RWPE2 (cell line): ENCODE measurements around the gene FMNL2.

Experiments used
- ATAC-seq: fragments of 200-7000 bp; cut with Tn5 transposase; 3 replicates; pipeline ENCODE4 v1.9.1; 2021; ENCODE audit warnings: low read depth
- DNase-seq: peaks from one replicate; pipeline ENCODE4 v3.0.0-alpha.2; 2020; ENCODE audit warnings: low spot score
- H3K27ac ChIP-seq: fragments of 450-650 bp; 2 replicates; pipeline ENCODE4 v1.5.1; 2017; ENCODE audit warnings: mild to moderate bottlenecking; ENCODE audit not compliant: poor library complexity, severe bottlenecking
- H3K27me3 ChIP-seq: fragments of 250-450 bp; sonication (Bioruptor Pico); 2 replicates; pipeline ENCODE4 v1.5.1; 2021; ENCODE audit warnings: mild to moderate bottlenecking, moderate library complexity; ENCODE audit not compliant: insufficient read depth, poor library complexity, severe bottlenecking
- H3K36me3 ChIP-seq: fragments of 250-450 bp; sonication (Bioruptor Pico); 2 replicates; pipeline ENCODE4 v1.5.1; 2020; ENCODE audit warnings: low read depth, mild to moderate bottlenecking, moderate library complexity
- H3K4me1 ChIP-seq: fragments of 250-450 bp; sonication (Bioruptor Pico); 2 replicates; pipeline ENCODE4 v1.5.1; 2021; ENCODE audit warnings: mild to moderate bottlenecking, moderate library complexity; ENCODE audit not compliant: insufficient read depth, poor library complexity, severe bottlenecking
- H3K4me3 ChIP-seq: fragments of 250-450 bp; sonication (Bioruptor Pico); 2 replicates; pipeline ENCODE4 v1.5.1; 2021; ENCODE audit warnings: mild to moderate bottlenecking, moderate library complexity; ENCODE audit not compliant: severe bottlenecking
- H3K9me3 ChIP-seq: fragments of 250-450 bp; sonication (Bioruptor Pico); 2 replicates; pipeline ENCODE4 v1.5.1; 2021; ENCODE audit warnings: mild to moderate bottlenecking, moderate library complexity; ENCODE audit not compliant: severe bottlenecking
- TF ChIP-seq, protein P1 (sequence below): fragments of 450-650 bp; IDR thresholded peaks from one replicate; pipeline ENCODE4 v1.5.1; 2017; ENCODE audit warnings: mild to moderate bottlenecking, moderate library complexity; ENCODE audit not compliant: poor library complexity, severe bottlenecking

The FMNL2 gene

DNA sequence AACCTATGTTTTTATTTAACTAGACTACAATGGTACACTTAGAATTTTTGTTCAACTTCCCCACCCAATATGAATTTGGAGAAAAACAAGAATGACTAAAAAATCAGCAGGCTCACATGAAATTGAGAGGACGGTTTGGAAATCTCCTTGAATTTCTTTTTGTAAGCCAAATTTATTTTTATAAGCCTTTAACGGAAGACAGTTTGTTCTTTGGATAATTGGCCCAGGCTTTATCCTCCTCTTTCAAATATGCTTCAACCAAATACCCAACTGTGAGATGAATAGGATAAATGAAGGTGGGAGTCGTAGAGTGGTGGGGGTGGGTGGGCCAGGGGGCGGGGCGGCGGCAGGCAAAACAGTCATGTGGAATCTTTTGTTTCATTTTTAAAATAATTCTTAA lies 60.6 kb downstream of the FMNL2 start:
- Histone ChIP-seq H3K27me3 (no peaks in the 10 kb centered on the region), H3K4me3 (no peak overlapping the region), H3K9me3 (no peaks in the 10 kb centered on the region), H3K36me3 (no peaks in the 10 kb centered on the region), H3K4me1 (peaks cover 7% of the 10 kb centered on the region), H3K27ac (no peak overlapping the region)
- TF ChIP-seq, protein P1, sequence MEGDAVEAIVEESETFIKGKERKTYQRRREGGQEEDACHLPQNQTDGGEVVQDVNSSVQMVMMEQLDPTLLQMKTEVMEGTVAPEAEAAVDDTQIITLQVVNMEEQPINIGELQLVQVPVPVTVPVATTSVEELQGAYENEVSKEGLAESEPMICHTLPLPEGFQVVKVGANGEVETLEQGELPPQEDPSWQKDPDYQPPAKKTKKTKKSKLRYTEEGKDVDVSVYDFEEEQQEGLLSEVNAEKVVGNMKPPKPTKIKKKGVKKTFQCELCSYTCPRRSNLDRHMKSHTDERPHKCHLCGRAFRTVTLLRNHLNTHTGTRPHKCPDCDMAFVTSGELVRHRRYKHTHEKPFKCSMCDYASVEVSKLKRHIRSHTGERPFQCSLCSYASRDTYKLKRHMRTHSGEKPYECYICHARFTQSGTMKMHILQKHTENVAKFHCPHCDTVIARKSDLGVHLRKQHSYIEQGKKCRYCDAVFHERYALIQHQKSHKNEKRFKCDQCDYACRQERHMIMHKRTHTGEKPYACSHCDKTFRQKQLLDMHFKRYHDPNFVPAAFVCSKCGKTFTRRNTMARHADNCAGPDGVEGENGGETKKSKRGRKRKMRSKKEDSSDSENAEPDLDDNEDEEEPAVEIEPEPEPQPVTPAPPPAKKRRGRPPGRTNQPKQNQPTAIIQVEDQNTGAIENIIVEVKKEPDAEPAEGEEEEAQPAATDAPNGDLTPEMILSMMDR, result no peak
- no peak for ATAC-seq
- no peak for DNase-seq

GRCh38 chr2:152396051-152396511 lies 61.1 kb downstream of the FMNL2 start:
- Histone ChIP-seq H3K36me3 (no peaks in the 10 kb centered on the region), H3K27me3 (no peaks in the 10 kb centered on the region), H3K4me1 (peaks cover 10% of the 10 kb centered on the region), H3K4me3 (no peak overlapping the region), H3K9me3 (no peaks in the 10 kb centered on the region), H3K27ac (no peak overlapping the region)
- TF ChIP-seq, protein P1, result no peak
- ATAC-seq (no peak), DNase-seq (no peak)

DNA sequence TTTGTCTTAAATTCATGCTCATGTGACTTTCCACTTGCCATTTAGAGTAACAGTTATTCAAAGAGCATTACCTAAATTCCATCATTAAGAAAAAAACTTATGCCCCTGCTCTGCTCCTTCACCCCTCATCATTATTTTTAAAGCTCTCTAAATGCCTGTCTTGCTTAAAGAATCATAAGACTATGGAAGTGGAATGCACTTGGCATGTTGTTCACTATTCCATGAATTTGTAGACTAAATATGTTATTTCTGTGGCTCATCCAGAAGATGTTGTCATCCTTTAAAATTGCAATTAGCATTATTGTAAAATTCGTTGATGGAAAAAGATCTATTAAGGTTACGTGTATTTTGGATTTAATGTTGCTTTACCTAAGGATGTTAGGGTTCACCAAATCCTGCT lies 61.8 kb downstream of the FMNL2 start:
- H3K27ac ChIP-seq, result no peak overlapping the region
- H3K27me3 ChIP-seq, result no peaks in the 10 kb centered on the region
- ATAC-seq, result no peak
- no peaks in the 10 kb centered on the region for H3K36me3 ChIP-seq
- TF ChIP-seq, protein P1, result no peak
- H3K4me3 ChIP-seq, result no peak overlapping the region
- no peak for DNase-seq
- H3K4me1 ChIP-seq, result peaks cover 10% of the 10 kb centered on the region
- H3K9me3 ChIP-seq, result no peaks in the 10 kb centered on the region

- no peak for ATAC-seq
- DNase-seq, result no peak
- no peaks in the 10 kb centered on the region for H3K36me3 ChIP-seq
- no peaks in the 10 kb centered on the region for H3K27me3 ChIP-seq
- H3K4me1 ChIP-seq, result peaks cover 10% of the 10 kb centered on the region
- no peak overlapping the region for H3K4me3 ChIP-seq
- no peak overlapping the region for H3K27ac ChIP-seq
- H3K9me3 ChIP-seq, result no peaks in the 10 kb centered on the region
- TF ChIP-seq, protein P1, result no peak
Observed at GRCh38 chr2:152399003-152399402, 64.0 kb downstream of the FMNL2 start.

- no peak overlapping the region for H3K4me3 ChIP-seq
- DNase-seq, result no peak
- H3K9me3 ChIP-seq, result no peaks in the 10 kb centered on the region
- no peaks in the 10 kb centered on the region for H3K36me3 ChIP-seq
- TF ChIP-seq, protein P1, result no peak
- H3K4me1 ChIP-seq, result peaks cover 16% of the 10 kb centered on the region
- H3K27me3 ChIP-seq, result no peaks in the 10 kb centered on the region
- no peak for ATAC-seq
- no peak overlapping the region for H3K27ac ChIP-seq
Observed at GRCh38 chr2:152400607-152401214, 65.7 kb downstream of the FMNL2 start.
